ENCODE data around the gene DCAF5.

- no peak for TF ChIP-seq CTCF (IDR thresholded peaks at IDR 0.05)
- no peak for TF ChIP-seq POLR2A (IDR thresholded peaks at IDR 0.05)
- no peak for TF ChIP-seq EP300 (IDR thresholded peaks at IDR 0.05)
These were observed 10.8 kb downstream of the DCAF5 start for GRCh38 chr14:69142101-69142500.
